Effector memory CD8-positive, alpha-beta T cell (primary cell): ENCODE measurements around the gene MGMT.

Source experiments
- ATAC-seq: fragments of 150-1000 bp; cut with Tn5 transposase; replicated peaks from 2 replicates; pipeline ENCODE4 v1.10.0; 2021; ENCODE audit warnings: mild to moderate bottlenecking, moderate library complexity
- DNase-seq, 3 experiments: peaks; one replicate each; pipeline ENCODE4 v3.0.0; 2021
- H3K27ac Mint-ChIP-seq, 2 donors: one replicate each; pipeline ENCODE4 v1.8.0; 2022; ENCODE audit warnings: mild to moderate bottlenecking in 2 of 2, mixed read lengths in 2 of 2, moderate library complexity in 2 of 2
- H3K27me3 Mint-ChIP-seq, 2 donors: one replicate each; pipeline ENCODE4 v1.8.0; 2022; ENCODE audit warnings: mixed read lengths in 2 of 2
- H3K36me3 Mint-ChIP-seq: one replicate; pipeline ENCODE4 v1.8.0; 2022; ENCODE audit warnings: mild to moderate bottlenecking, moderate library complexity, mixed read lengths; ENCODE audit not compliant: insufficient read depth
- H3K4me1 Mint-ChIP-seq, 2 donors: one replicate each; pipeline ENCODE4 v1.8.0; 2022; ENCODE audit warnings: low read depth in 2 of 2, mixed read lengths in 2 of 2
- H3K4me3 Mint-ChIP-seq, 2 donors: one replicate each; pipeline ENCODE4 v1.8.0; 2022; ENCODE audit warnings: mild to moderate bottlenecking in 2 of 2, mixed read lengths in 2 of 2, moderate library complexity in 2 of 2
- H3K9me3 Mint-ChIP-seq, 2 donors: one replicate each; pipeline ENCODE4 v1.8.0; 2022; ENCODE audit warnings: mixed read lengths in 2 of 2

The MGMT gene

GRCh38 chr10:129652021-129652420, 185.0 kb downstream of the MGMT start:
- Mint-ChIP-seq H3K9me3 (no peaks in the 10 kb centered on the region), H3K27me3 (no peaks in the 10 kb centered on the region), H3K27ac (no peak overlapping the region), H3K36me3 (peaks cover 3% of the 10 kb centered on the region), H3K4me1 (peaks cover 7 to 17% of the 10 kb centered on the region in 2 donors), H3K4me3 (no peak overlapping the region)
- DNase-seq, result no peak
- ATAC-seq, result no peak

GRCh38 chr10:129652521-129653201, 185.6 kb downstream of the MGMT start:
- Mint-ChIP-seq H3K4me1 (peaks cover 7 to 17% of the 10 kb centered on the region in 2 donors), H3K36me3 (peaks cover 5% of the 10 kb centered on the region), H3K27me3 (no peaks in the 10 kb centered on the region), H3K27ac (no peak overlapping the region), H3K9me3 (no peaks in the 10 kb centered on the region), H3K4me3 (no peak overlapping the region)
- no peak for ATAC-seq
- DNase-seq, result no peak

- DNase-seq (no peak), ATAC-seq (no peak)
- Mint-ChIP-seq H3K9me3 (no peaks in the 10 kb centered on the region), H3K4me1 (peaks cover 7 to 17% of the 10 kb centered on the region in 2 donors), H3K27me3 (no peaks in the 10 kb centered on the region), H3K36me3 (peaks cover 6% of the 10 kb centered on the region), H3K27ac (peak overlapping the region in 1 of 2 donors; percentile 14), H3K4me3 (peak overlapping the region in 1 of 2 donors; percentile 11)
Measured at GRCh38 chr10:129653428-129653827, 186.4 kb downstream of the MGMT start.

GRCh38 chr10:129653861-129654260, 186.8 kb downstream of the MGMT start:
- no peaks in the 10 kb centered on the region for H3K9me3 Mint-ChIP-seq
- H3K36me3 Mint-ChIP-seq, result peaks cover 6% of the 10 kb centered on the region
- H3K27ac Mint-ChIP-seq, result peak overlapping the region in 1 of 2 donors; percentile 14
- H3K4me3 Mint-ChIP-seq, result peak overlapping the region in 1 of 2 donors; percentile 11
- H3K4me1 Mint-ChIP-seq, result peaks cover 7 to 17% of the 10 kb centered on the region in 2 donors
- ATAC-seq, result no peak
- no peak for DNase-seq
- no peaks in the 10 kb centered on the region for H3K27me3 Mint-ChIP-seq

GRCh38 chr10:129654461-129654860, 187.4 kb downstream of the MGMT start:
- Mint-ChIP-seq H3K27me3 (no peaks in the 10 kb centered on the region), H3K36me3 (peaks cover 6% of the 10 kb centered on the region), H3K4me3 (no peak overlapping the region), H3K4me1 (peaks cover 7 to 14% of the 10 kb centered on the region in 2 donors), H3K27ac (no peak overlapping the region), H3K9me3 (no peaks in the 10 kb centered on the region)
- ATAC-seq, result no peak
- no peak for DNase-seq

GRCh38 chr10:129655007-129655678, 188.1 kb downstream of the MGMT start:
- ATAC-seq (no peak), DNase-seq (no peak)
- Mint-ChIP-seq H3K27ac (no peak overlapping the region), H3K4me3 (no peak overlapping the region), H3K9me3 (no peaks in the 10 kb centered on the region), H3K4me1 (peaks cover 7 to 11% of the 10 kb centered on the region in 2 donors), H3K36me3 (peaks cover 6% of the 10 kb centered on the region), H3K27me3 (no peaks in the 10 kb centered on the region)

GRCh38 chr10:129655679-129656031, 188.6 kb downstream of the MGMT start:
- no peaks in the 10 kb centered on the region for H3K27me3 Mint-ChIP-seq
- H3K4me1 Mint-ChIP-seq, result peaks cover 7 to 11% of the 10 kb centered on the region in 2 donors
- no peak for DNase-seq
- H3K36me3 Mint-ChIP-seq, result peaks cover 6% of the 10 kb centered on the region
- no peaks in the 10 kb centered on the region for H3K9me3 Mint-ChIP-seq
- no peak overlapping the region for H3K27ac Mint-ChIP-seq
- ATAC-seq, result no peak
- H3K4me3 Mint-ChIP-seq, result no peak overlapping the region

- H3K27ac Mint-ChIP-seq, result no peak overlapping the region
- H3K36me3 Mint-ChIP-seq, result peaks cover 3% of the 10 kb centered on the region
- peaks cover 7 to 11% of the 10 kb centered on the region in 2 donors for H3K4me1 Mint-ChIP-seq
- H3K4me3 Mint-ChIP-seq, result no peak overlapping the region
- no peaks in the 10 kb centered on the region for H3K27me3 Mint-ChIP-seq
- DNase-seq, result no peak
- ATAC-seq, result no peak
- no peaks in the 10 kb centered on the region for H3K9me3 Mint-ChIP-seq
Measured at GRCh38 chr10:129656642-129657041, 189.6 kb downstream of the MGMT start.

GRCh38 chr10:129657297-129658017, 190.4 kb downstream of the MGMT start:
- ATAC-seq, result no peak
- Mint-ChIP-seq H3K4me1 (peaks cover 7 to 11% of the 10 kb centered on the region in 2 donors), H3K9me3 (no peaks in the 10 kb centered on the region), H3K36me3 (peaks cover 3% of the 10 kb centered on the region), H3K27ac (no peak overlapping the region), H3K27me3 (no peaks in the 10 kb centered on the region), H3K4me3 (no peak overlapping the region)
- DNase-seq, result no peak

- Mint-ChIP-seq H3K36me3 (peaks cover 3% of the 10 kb centered on the region), H3K27me3 (no peaks in the 10 kb centered on the region), H3K4me1 (peaks cover 5 to 11% of the 10 kb centered on the region in 2 donors), H3K27ac (no peak overlapping the region), H3K4me3 (no peak overlapping the region), H3K9me3 (no peaks in the 10 kb centered on the region)
- no peak for ATAC-seq
- DNase-seq, result no peak
Measured at GRCh38 chr10:129658376-129659072, 191.5 kb downstream of the MGMT start.

GRCh38 chr10:129659508-129660268, 192.6 kb downstream of the MGMT start:
- Mint-ChIP-seq H3K27me3 (no peaks in the 10 kb centered on the region), H3K36me3 (peaks cover 3% of the 10 kb centered on the region), H3K27ac (no peak overlapping the region), H3K9me3 (peaks cover 3 to 6% of the 10 kb centered on the region in 2 donors), H3K4me1 (peaks cover 2 to 6% of the 10 kb centered on the region in 2 donors), H3K4me3 (no peak overlapping the region)
- DNase-seq, result no peak
- ATAC-seq, result no peak

GRCh38 chr10:129660569-129660968, 193.5 kb downstream of the MGMT start:
- Mint-ChIP-seq H3K4me1 (peaks cover 2% of the 10 kb centered on the region in 2 donors), H3K27me3 (no peaks in the 10 kb centered on the region), H3K4me3 (no peak overlapping the region), H3K27ac (no peak overlapping the region), H3K36me3 (peaks cover 3% of the 10 kb centered on the region), H3K9me3 (peaks cover 3 to 8% of the 10 kb centered on the region in 2 donors)
- no peak for ATAC-seq
- DNase-seq, result no peak

GRCh38 chr10:129662426-129662825, 195.4 kb downstream of the MGMT start:
- H3K36me3 Mint-ChIP-seq, result peaks cover 3% of the 10 kb centered on the region
- no peak overlapping the region for H3K4me3 Mint-ChIP-seq
- H3K4me1 Mint-ChIP-seq, result peaks cover 0 to 2% of the 10 kb centered on the region in 2 donors
- DNase-seq (no peak), ATAC-seq (no peak)
- H3K9me3 Mint-ChIP-seq, result peaks cover 3 to 8% of the 10 kb centered on the region in 2 donors
- no peak overlapping the region for H3K27ac Mint-ChIP-seq
- H3K27me3 Mint-ChIP-seq, result no peaks in the 10 kb centered on the region
